B cell (primary cell): ENCODE results near the gene SETBP1.

Experiments used
- CTCF ChIP-seq: fragments of 200-600 bp; IDR thresholded peaks from one replicate; pipeline ENCODE4 v1.8.0; 2022; ENCODE audit warnings: antibody characterized with exemption, mild to moderate bottlenecking
- EZH2 ChIP-seq: IDR thresholded peaks from 2 replicates; pipeline ENCODE4 v1.6.1; 2012; ENCODE audit warnings: borderline replicate concordance, low read depth, mild to moderate bottlenecking, moderate library complexity, low read length; ENCODE audit not compliant: insufficient read depth, poor library complexity, severe bottlenecking

GRCh38 chr18:44941516-44941915 lies 260.8 kb downstream of the SETBP1 start:
- no peak for TF ChIP-seq CTCF
- no peak for TF ChIP-seq EZH2
